Breast epithelium (tissue), 3 donors: ENCODE results near the gene KCNE4.

ENCODE experiments used
- POLR2A ChIP-seq: fragments of 450-650 bp; IDR thresholded peaks from one replicate; pipeline ENCODE4 v1.6.1; 2016; ENCODE audit warnings: antibody characterized with exemption, mild to moderate bottlenecking, moderate library complexity
- POLR2AphosphoS5 ChIP-seq, 3 donors: sonication (generic); formaldehyde crosslinking; IDR thresholded peaks; one replicate each; pipeline ENCODE4 v1.6.1; 2017; ENCODE audit warnings: antibody characterized with exemption in 3 of 3
- TF ChIP-seq, protein P1 (sequence below), 3 donors: fragments of 450-650 bp; IDR thresholded peaks; one replicate each; pipeline ENCODE4 v1.5.1; 2016 to 2017; ENCODE audit warnings: antibody characterized with exemption in 3 of 3, mild to moderate bottlenecking in 3 of 3, moderate library complexity in 3 of 3

DNA sequence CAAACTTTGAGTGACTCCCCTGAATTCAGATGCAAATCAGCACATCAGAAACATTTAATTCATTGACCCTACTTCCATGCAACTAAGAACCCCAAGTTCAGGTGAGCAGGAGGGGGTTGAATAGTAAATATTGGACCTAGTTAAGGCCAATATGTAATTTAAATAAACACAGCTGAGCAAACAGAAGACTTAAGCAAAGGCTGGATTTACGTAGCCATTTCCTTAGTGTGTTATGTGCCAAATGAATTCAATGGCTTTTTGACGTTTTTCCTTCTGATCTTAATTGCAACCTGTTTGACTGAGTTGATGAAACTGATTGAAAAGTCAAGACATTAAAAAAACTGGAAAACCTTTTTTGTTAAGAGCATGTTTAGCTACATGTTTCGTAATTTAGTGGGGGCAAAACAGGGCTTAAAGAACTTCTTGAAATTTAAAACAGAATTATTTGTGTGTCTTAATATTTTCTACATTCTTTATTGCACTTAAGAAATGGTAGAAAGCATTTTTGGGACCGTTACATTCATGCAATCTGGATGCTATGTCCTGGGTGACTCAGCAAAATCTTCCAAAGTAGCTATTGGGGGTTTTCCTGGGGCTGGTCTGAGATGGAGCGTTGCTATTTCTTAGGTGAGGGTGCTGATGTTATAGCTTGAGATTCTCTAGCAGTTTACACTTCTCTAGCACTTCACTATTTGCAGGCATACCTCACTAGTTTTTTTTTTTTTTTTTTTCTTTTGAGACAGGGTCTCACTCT is 25.5 kb upstream of the KCNE4 start:
- TF ChIP-seq POLR2A, result no peak
- TF ChIP-seq, protein P1, sequence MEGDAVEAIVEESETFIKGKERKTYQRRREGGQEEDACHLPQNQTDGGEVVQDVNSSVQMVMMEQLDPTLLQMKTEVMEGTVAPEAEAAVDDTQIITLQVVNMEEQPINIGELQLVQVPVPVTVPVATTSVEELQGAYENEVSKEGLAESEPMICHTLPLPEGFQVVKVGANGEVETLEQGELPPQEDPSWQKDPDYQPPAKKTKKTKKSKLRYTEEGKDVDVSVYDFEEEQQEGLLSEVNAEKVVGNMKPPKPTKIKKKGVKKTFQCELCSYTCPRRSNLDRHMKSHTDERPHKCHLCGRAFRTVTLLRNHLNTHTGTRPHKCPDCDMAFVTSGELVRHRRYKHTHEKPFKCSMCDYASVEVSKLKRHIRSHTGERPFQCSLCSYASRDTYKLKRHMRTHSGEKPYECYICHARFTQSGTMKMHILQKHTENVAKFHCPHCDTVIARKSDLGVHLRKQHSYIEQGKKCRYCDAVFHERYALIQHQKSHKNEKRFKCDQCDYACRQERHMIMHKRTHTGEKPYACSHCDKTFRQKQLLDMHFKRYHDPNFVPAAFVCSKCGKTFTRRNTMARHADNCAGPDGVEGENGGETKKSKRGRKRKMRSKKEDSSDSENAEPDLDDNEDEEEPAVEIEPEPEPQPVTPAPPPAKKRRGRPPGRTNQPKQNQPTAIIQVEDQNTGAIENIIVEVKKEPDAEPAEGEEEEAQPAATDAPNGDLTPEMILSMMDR (IDR thresholded peaks at IDR 0.05), result no peak
- TF ChIP-seq POLR2AphosphoS5 (IDR thresholded peaks at IDR 0.05), result no peak
